GM18907 (cell line): ENCODE data around the gene SRPK2.
"Not testable (repeated sequence)": the region's sequence is repeated elsewhere in the genome, so short reads cannot be mapped to it uniquely, and the experiment has no call there.

Experiments
- ATAC-seq: cut with Tn5 transposase; IDR thresholded peaks from one replicate; pipeline ENCODE4 v1.9.1; 2021; ENCODE audit warnings: mild to moderate bottlenecking, moderate library complexity; ENCODE audit not compliant: unreplicated experiment

SRPK2 gene

DNA sequence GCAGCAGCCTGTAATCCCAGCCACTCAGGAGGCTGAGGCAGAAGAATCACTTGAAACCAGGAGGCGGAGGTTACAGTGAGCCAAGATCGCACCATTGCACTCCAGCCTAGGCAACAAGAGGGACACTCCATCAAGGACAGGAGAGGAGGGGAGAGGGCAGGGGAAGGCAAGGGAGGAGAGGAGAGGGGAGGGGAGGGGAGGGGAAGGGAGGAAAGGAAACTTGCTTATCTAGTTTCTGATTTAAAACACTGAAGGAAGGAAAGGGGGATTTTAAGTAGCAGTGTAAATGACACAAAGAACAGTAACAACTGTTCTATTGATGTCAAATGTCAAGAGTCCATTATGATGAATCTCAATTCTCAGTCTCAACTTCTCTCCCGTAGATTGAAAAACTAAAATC lies 43.7 kb downstream of the SRPK2 start:
- no peak for ATAC-seq

DNA sequence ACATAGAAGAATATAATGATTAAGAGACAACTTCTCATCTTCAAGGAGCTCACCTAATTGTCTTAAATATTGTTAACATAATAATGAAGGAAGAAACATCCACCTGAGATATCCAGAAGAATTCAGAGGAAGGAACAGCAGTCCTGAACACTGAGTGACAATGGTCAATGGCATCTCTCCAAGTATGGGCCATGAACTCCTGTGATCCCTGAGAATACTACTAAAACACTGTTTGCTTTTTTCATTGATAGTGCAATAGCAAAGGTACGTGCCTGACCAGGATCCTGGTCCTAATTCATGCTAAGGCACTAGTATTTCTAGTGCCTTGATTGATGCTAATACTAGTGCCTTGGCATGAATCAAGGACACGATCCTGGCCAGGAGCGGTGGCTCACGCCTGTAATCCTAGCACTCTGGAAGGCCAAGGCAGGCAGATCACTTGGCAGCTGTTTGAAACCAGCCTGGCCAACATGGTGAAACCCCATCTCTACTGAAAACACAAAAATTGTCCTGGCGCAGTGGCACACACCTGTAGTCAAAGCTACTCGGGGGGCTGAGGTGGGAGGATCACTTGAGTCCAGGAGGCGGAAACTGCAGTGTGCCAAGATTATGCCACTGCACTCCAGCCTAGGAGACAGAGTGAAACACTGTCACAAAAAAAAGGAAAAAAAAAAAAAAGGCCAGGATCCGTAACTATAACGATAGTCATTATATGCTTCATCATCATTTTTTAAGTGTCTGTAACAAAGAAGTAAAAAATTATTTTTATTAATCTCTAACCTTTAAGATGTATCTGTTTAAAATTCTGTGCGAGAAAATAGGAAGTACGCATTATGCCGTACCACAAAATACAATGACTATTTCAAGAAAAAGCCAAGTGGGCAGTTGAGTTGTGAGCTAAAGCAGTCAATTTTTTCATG lies 49.1 kb downstream of the SRPK2 start:
- ATAC-seq = no peak

DNA sequence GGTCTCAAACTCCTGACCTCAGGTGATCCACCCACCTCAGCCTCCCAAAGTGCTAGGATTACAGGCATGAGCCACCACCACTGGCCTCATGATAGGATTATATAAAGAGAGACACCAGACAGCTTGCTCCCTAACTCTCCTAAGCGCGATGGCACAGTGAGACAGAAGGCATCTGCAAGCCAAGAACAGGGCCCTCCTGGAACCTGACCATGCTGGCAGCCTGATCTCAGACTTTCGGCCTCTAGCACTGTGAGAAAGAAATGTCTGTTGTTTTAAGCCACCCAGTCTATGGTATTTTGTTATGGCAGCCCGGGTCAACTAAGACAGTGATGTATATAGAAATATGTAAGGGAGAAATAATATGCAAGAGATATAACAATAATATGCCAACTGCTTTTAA lies 51.2 kb downstream of the SRPK2 start:
- ATAC-seq = no peak

DNA sequence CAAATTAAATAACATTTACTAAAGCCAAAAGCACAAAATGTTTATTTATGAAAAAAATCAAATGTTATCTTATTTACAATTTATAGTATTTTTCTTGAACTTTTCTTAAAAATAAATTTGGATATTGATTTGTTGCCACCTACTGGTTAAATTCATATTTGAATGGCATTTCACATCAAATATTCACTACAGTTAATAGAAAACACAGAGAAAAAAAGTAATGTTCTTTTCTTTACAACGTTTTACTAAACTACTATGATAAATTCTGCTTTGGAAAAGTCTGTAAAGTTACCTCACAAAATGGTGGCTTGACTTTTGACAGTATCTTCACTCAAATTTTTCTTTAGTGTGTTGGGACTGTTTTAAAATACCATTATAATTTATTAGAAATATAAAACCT lies 52.7 kb downstream of the SRPK2 start:
- no peak for ATAC-seq

DNA sequence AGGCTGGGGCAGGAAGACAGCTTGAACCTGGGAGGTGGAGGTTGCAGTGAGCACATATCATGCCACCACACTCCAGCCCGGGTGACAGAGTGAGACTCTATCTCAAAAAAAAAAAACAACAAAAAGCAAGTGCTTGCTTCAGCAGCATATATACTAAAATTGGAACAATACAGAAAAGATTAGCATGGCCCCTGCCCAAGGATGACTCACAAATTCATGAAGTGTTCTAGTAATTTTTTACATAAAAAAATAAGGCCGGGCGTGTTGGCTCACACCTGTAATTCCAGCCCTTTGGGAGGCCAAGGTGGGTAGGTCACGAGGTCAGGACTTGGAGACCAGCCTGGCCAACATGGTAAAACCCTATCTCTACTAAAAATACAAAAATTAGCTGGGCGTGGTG lies 56.1 kb downstream of the SRPK2 start:
- not testable (repeated sequence) for ATAC-seq

DNA sequence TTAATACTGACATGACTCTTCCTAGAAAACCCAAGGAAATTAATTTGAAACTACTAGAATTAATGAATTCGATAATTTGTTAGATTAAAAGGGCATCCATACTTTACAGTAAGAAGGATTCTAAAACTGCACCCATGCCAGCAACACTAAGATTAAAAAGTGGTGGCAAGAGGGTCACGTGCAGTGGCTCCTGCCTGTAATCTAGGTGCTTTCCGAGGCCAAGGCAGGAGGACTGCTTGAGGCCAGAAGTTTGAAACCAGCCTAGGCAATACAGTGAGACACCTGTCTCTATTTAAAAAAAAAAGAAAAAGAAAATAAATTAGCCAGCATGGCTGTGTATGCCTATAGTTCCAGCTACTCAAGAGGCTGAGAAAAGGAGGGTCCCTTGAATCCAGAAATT lies 58.2 kb downstream of the SRPK2 start:
- no peak for ATAC-seq

DNA sequence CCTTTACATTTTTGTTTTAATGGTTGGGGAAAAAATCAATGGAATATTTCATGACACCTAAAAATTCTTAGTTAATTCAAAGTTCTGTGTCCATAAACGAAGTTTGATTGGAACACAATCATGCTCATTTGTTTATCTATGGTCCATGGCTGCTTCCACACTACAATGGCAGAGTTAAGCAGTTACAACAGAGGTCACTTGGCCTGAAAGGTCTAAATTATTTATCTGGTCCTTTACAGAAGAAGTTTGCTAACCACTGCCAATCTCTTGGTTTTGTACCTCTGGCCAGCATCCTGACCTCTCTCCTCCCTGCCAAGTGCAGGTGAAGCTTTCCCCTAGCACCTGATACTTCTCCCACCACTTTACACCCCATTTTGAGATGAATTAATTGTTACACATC lies 61.5 kb downstream of the SRPK2 start:
- ATAC-seq = no peak

DNA sequence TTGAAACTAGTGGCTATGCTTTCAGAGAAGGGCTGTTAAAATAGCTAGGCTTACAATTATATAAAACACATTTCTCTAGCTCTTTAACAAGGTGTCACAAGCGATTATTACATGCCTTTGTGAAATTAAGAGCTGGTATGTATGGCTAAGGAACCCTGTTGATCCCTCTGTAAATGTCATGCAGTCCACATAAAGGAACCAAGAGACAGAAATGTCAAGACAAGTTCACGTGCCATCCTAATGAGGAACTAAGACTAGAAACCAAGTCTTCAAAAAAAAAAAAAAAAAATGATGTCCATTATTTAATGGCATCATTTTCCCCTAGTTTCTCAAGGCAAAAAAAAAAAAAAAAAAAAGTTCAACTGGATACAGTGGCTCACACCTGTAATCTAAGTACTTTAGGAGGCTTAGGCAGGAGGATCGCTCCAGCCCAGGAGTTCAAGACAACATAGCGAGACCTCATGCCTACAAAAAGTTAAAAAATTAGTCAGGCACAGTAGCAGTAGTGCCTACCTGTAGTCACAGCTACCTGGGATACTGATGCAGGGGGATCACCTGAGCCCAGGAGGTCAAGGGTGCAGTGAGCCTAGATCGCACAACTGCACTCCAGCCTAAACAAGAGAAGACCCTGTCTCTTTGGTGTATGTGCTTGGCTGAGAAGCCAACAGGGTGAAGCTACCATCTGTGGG lies 63.4 kb downstream of the SRPK2 start:
- peak; percentile 66 for ATAC-seq

DNA sequence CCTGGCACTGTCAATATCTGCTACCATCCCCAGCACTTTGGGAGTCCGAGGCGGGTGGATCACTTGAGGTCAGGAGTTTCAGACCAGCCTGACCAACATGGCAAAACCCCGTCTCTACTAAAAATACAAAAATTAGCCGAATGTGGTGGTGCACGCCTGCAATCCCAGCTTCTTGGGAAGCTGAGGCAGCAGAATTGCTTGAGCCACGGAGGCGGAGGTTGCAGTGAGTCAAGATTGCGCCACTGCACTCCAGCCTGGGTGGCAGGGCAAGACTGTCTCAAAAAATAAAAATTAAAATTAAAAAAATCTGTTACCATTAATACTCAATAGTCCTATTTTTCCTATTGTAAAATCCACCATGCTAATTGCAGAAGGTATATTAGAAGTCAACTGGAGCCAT lies 64.1 kb downstream of the SRPK2 start:
- not testable (repeated sequence) for ATAC-seq

DNA sequence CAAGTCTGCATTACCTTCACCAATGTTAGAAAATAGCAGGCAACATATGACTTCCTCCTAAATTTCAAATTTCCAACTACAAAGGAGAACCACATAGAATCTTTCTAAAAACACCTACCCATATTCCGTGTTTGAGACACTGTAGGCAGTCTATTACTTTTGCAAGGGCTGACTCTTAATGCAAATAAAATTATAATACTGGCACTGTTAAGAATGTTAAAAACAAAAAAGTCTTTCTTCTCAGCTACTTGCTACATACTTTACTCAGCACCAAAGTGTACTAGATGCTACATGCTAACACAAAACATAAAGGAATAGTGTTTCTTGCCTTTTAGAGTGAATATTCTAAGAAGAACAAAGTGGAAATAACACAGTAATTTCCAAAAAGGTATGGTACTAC lies 65.4 kb downstream of the SRPK2 start:
- no peak for ATAC-seq

DNA sequence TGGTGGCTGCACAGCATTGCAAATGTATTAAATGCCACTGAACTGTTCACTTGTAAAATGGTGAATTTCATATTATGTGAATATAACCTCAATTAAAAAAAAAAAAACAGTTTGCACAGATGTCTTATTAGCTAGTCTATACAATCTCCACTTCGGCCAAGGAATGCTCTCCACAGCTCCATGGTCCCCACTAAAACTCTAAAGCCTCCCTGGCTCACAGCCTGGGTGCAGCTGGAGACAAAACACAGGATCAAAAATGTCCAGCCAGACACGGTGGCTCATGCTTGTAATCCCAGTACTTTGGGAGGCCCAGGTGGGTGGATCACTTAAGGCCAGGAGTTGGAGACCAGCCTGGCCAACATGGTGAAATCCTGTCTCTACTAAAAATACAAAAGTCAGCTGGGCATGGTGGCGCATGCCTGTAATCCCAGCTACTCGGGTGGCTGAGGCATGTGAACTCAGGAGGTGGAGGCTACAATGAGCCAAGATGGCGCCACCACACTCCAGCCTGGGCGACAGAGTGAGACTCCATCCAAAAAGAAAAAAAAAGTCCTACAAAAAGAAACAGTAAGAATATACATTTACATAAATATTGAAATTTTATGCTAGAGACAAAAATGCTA lies 66.0 kb downstream of the SRPK2 start:
- ATAC-seq = no peak

DNA sequence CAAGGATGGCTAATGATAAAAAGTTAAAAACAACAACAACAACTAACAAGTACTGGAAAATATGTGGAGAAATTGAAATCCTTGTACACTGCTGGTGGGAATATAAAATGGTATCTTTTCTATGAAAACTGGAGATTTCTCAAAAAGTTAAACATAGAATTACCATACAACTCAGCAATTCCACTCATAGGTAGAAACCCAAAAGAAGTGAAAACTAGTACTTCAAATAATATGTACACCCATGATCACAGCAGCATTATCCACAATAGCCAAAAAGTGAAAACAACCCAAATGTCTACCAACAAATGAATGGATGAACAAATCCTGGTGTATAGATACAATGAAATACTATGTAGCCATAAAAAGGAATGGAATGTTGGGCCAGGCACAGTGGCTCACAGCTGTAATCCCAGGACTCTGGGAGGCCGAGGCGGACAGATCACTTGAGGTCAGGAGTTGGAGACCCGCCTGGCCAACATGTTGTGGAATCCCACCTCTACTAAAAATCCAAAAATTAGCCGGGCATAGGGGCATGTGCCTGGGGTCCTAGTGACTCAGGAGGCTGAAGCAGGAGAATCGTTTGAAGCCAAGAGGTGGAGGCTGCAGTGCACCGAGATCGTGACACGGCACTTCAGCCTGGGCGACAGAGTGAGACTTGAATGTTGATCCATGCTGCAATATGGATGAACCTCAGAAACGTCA lies 66.8 kb downstream of the SRPK2 start:
- ATAC-seq = no peak

DNA sequence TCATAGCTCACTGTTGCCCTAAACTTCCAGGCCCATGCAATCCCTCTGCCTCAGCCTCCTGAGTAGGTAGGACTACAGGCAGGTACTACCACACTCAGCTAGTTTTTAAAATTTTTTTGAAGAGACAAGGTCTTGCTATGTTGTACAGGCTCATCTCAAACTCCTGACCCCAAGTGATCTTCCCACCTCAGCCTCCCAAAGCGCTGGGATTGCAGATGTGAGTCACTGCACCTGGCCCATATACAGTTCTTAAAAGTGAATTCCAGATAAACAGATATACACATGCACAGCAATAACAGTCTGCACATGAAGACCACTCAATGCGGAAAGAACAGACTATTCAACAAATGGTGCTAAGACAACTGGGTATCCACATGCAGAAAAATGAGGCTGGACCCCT lies 67.8 kb downstream of the SRPK2 start:
- no peak for ATAC-seq

DNA sequence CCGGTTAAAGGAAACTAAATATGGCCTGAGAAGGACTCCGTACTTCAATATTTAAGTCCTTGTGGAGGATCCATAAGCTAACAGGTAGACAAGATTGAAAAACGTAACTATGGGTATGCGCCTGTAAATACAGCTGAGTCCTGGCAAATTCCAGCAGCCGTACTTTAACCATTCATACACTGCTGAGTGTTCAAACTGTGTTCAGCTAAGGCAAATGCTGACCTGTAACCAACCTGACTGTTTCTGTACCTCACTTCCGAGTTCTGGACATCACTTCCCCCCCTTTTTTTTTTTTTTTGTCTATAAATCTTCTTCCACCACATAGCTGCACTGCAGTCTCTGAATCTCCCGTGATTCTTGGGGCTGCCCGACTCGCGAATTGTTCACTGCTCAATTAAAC lies 69.1 kb downstream of the SRPK2 start:
- no peak for ATAC-seq

DNA sequence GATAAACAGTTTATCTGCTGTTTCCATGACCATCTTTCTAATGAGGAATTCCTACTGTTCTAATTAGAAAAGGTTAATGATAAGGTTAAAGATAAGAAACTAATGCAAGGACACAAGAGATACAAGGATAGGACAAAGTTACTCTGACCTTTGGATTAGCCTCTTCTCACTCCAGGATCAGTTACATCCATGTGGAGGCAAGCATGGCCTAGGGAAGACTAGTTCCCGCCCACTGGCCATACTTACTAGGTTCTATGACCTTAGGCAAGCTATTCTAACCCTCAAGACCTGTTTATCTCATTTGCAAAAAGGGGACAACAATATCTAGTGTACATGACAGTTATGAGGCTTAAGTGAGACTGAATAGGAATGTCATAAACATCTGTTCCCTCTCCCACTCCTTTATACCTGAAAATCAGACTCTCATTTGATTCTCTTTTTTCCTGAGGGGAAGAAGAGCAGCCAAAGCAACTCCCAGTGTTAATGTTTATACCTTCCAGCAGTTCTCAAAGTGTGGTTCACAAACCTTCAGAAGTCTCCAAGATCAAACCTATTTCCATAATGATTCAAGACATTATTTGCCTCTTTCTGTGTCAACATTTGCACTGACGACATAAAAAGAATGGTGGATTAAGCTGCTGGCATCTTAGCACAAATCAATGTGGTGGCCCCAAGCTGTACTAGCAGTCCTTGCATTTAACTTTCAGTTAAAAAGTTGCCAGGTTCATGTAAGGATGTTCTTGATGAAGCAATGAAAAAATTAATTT lies 72.0 kb downstream of the SRPK2 start:
- no peak for ATAC-seq

DNA sequence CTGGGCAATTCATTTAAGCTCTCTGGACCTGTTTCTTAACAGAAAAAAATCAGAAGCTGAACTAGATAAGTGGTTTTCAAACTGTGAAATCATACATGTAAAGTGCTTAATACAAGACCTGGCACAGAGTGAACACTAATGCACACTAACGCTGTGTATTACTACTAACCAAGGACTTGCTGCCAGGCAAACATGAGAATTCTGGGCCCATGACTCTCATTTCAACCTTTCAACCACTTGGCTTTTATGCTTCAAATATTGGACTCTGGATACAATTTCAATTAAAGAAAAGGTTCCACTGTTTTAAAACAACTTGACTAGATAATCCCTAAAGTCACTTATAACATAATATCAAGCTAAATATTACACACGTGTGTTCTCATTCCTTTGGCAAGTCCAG lies 73.4 kb downstream of the SRPK2 start:
- no peak for ATAC-seq

DNA sequence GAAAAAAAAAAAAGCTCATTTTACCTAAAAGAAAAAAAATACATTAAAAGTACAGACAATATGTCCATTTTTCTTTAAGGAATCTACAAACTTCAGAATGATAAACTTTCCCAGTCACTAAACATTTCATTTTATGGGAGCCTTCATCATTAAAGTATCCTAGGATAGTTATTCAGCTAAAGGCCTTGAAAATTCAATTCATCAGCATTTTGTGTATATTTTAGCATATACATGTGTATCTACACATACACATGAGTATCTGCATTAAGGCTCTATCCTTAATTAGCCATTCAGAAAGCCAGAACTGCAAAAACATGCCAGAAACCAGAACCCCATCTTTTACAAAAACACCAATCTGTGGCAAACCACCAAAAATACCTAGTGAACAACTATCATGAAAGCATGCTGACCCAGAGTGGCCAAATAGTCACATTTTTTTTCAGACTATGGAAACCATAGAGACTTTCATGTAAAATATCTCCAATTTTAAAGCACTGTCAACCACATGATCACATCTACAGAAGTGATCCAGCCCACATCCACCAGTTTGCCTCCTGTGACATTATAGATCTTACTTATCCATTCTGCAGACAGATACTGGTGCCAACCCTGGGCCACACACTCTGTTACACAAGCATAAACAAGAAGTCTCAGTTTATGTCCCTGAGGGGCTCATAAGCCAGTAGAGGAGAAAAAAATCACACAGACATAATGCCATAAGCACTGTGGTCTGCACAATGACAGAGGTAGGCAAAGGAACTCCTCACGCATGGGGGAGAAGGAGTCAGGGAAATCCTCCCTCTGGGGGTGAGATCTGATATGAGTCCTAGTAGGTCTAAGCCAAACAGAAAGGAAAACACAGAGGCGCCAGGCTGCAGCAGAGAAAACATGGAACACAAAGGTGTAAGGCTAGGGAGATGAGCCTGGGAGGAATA lies 79.2 kb downstream of the SRPK2 start:
- peak; percentile 54 for ATAC-seq

DNA sequence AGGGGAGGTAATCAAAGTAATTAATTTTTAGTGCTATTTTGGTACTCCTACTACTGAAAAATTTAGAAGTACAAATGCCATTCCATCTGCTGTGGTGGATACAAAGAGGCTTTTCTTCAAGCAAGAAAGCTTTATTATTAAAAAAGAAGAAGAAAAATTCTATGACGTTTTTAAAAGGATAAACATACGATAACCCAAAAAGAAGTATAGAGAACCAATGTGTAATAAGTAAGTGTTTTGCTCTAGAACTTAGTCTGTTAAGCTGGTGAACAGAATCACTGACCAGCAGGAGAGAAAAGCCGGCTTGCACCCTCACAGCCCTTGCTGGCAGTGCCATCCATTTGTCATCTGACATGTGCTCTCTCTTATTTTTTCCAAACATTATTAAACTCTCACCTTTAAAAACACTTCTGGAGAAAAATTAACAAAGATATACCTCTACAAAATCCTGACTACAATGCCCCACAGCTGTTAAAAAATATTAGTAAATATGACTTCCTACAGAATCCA lies 81.5 kb downstream of the SRPK2 start:
- ATAC-seq = no peak

DNA sequence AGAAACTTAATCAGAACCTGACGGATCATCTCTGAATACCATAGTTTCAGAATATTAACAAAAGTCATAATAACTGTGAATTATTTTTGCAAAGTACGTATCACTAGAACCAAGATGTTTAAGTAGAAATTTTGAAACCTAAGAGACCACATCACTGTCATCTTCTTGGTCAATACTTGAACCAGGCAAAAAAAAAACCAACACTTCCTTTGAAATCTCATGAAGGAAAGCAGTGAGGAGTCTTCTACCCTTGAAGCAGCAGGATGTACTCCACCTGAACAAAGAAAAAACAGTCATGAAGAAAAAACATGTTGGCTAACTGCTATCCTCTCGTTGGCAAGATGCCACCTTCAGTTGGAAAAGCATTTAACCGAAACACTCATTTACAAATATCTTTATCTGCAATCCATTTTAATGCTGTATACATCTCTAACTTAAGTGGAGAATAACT lies 82.4 kb downstream of the SRPK2 start:
- ATAC-seq = no peak
